Activated CD8-positive, alpha-beta memory T cell treated with anti-CD3 and anti-CD28 coated beads, Interleukin-2, amount 50 U/mL, for 48 hours (primary cell): ENCODE measurements around the gene AMOT.

Experiments
- DNase-seq: peaks from one replicate; pipeline ENCODE4 v3.0.0-alpha.2; 2020

AMOT gene

DNA sequence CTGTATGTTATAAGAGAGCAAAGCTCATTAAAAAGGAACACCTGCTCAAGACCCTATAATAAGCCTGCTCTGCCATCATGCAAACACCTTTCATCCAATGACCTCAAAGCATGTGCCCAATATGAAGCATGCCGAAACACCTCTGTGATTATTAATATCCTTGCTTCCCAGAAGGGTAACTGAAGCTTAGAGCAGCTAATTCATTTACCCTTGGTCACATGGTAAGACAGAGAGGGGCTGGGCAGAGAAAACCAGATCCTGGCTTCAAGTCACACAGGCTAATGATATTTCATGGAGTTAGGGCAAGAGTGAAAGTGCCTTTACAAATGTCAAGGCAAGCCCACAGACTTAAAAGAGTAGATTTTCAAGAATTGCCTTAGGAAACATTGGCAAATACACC lies 5.6 kb downstream of the AMOT start:
- DNase-seq = no peak

GRCh38 chrX:112834031-112834845 lies 6.4 kb downstream of the AMOT start:
- no peak for DNase-seq

DNA sequence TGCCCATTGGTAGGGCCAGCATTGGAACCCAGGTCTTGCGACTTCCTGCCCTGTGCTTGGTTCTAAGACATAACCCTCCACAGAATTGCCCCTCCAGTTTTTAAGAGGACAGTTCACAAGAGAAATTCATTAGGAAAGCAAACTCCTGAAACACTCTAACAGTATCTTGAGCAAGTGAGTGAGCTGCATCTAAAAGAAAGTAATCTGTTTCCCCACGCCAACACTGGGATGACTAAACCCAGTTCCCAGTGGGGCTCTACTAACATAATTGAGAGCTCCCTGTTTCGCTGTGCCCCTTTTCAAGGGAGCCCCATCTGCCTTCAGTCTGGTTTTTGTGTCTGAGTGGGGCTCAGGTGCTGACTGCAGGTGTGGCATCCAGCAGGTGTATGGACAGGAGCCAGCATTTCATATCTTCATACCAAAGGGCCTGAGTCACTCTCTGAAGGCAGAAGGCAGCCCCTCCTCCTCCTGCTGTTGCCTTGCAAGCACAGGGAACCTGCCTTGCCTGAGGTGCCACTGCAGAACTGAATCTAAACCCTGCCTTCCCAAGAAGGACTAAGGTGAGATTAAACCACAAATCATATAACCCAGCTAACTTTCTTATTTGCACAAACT lies 8.0 kb downstream of the AMOT start:
- no peak for DNase-seq

GRCh38 chrX:112830540-112830939 lies 10.1 kb downstream of the AMOT start:
- DNase-seq = no peak

GRCh38 chrX:112827292-112827903 lies 13.2 kb downstream of the AMOT start:
- no peak for DNase-seq

DNA sequence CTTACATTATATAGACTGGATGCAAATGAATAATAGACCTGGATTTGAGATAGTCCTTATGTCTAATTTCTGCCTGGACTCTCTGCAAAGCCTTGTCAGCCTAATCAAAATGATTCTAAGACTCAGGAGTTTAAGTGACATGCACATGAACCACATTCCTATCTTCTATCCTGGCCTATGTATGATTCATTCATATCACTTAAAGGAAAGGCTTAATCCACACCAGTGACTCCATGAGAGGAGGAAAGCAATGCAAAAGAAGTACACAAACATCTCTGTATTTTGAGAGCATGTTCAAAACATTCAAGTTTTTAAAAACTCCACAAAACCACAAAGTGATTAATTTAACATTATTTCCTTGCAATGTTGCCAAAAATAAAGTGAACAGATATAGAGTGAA lies 14.6 kb downstream of the AMOT start:
- no peak for DNase-seq

GRCh38 chrX:112822892-112823291 lies 17.7 kb downstream of the AMOT start:
- no peak for DNase-seq

GRCh38 chrX:112820364-112821268 lies 20.0 kb downstream of the AMOT start:
- no peak for DNase-seq

- no peak for DNase-seq
These were observed 20.8 kb downstream of the AMOT start for GRCh38 chrX:112819813-112820212.

DNA sequence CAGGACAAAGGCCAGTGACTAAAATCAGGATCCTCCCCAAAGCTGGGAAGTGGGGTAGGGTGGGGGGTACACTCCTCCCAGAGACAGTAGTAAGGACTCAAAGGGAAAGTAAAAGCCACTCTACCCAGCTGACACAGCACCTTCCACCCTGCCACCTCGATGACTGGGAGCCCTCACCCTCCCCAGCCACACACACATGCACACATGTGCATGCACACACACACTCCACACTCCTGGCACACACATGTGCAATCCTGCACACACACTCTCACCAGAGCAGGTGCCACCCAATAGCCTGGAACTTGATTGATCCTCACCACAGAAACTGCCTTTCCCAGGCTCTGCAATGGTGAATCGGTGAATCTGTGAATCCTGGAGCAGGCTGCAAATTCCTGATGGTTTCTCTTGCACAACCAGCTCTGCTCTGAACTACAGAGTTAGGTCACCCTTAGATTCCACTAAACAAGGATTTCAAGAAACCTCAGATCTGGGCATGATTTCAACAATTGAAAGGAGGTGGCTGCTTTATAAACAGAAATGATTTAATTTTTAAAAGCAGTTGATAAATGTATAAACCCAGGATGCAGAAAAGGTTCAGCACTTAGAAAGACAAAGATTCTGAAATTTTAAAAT lies 21.5 kb downstream of the AMOT start:
- no peak for DNase-seq

GRCh38 chrX:112818114-112819007 lies 22.3 kb downstream of the AMOT start:
- DNase-seq = no peak

GRCh38 chrX:112816908-112817307 lies 23.7 kb downstream of the AMOT start:
- DNase-seq = no peak

GRCh38 chrX:112814496-112814895 lies 26.1 kb downstream of the AMOT start:
- DNase-seq = no peak

DNA sequence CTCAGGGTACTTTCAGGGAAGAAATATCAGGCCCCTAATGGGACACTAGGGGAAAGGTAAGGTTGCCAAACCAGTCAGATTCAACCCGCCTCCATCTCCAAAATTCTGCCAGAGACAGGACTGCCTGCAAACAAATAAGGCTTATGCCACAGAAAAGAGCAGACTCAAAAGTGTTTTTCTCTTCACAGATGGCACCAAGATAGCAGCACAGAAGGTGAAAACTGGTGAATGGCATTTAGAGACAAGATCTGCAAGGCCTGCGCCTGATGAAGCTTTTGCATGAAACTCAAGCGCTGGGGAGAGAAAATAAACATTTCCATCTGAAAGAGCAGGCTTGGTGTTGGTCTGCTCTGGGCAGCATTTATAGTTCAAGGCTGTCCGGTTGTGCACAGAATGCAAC lies 27.9 kb downstream of the AMOT start:
- no peak for DNase-seq

- no peak for DNase-seq
These were observed 31.9 kb downstream of the AMOT start for GRCh38 chrX:112808651-112809195.

DNA sequence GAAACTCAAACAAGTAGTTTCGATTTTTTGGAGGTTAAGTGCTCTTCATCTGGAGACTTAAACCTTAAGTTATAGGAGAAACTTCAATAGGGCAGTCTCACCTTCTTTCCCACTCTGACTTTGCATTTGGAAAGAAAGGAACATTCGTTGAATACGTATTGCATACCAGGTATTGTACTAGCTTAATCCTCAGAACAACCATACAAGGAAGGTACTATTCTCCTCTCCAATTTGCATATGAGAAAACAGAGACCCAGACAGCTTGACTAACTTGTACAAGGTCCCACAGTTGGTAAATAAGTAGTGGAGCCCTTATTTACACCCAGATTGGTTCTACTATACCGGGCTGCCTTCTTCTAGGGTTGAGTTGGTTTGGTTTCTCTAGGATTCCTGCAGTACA lies 32.6 kb downstream of the AMOT start:
- no peak for DNase-seq

- no peak for DNase-seq
These were observed 37.6 kb downstream of the AMOT start for GRCh38 chrX:112803060-112803459.

DNA sequence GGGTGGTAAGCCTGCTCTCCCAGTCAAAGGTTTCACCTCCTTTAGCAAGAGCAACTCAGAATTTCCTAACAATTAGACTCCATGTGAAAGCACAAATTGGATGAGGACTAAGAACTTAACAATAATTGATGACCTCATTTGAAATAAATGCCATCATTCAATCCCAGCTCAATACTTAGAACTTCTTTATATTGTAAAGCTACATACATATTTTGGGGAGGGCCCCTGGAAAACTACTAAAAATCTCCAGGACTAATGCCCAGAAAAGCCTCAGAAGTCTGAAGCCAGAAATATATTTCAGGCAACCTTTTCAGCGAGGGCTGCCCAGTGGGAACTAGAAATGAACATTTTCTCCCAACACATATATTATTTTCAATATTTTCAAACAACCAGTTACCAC lies 38.1 kb downstream of the AMOT start:
- no peak for DNase-seq

GRCh38 chrX:112800971-112801775 lies 39.5 kb downstream of the AMOT start:
- no peak for DNase-seq

DNA sequence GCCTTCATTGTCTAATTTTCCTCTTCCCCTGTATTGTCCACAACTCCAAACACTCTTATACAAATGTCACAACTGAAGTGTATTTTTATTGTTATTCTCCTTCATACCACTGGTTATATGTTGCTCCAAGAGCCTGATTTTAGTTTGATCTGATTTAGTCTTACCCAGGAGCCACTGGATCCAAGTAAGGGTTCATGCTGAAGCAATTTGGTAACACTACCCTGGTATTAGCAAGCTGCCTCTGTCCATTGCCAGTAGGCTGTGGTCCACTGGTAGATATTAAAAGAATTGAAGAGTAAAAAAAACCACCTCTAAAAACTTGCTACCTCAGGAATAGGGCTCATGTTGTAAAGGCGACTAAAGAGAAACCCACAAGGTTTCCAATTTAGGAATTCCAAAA lies 41.2 kb downstream of the AMOT start:
- no peak for DNase-seq
